ENCODE measurements around the gene TMEM89.

TMEM89 gene

DNA sequence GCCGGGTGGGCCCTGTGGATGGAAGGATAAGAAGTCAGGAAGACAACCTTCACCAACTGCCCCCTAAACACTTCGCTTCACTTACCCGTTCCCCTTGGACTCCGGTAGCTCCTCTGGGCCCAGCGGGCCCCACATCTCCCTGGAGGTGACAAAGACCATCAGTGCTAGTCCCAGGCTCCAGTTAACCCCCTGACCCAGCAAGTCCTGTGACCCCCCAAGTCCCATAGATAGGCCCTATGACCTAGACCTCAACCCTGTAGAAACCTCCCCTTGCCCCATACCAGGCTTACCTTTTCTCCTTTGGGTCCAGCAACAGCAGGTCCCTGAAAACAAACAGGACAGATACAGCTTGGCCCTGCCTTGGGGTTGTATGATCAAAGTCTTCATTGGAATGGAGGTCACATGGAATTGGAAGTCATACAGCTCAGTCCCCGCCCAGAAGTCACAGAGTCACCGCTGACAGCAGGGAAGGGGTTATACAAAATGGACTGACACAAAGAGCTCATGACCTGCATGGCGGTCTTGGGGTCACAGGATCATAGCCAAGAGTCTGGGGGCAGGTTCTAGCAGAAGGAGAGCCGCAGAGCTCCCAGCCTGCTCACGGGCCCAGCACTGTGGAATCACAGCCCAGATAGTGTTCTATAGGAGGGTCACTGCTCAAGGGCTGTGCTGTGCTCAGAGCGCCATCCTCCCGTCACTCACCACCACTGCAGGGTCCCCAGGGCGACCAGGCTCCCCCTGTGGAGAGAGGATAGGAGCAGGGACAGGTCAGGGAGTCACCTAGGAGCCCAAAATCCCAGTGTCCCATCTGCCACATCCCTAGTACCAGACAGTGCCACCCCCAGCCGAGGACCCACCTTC, 39.7 kb downstream of the TMEM89 start:
- no peak overlapping the region for H3K4me3 ChIP-seq (ENCODE audit: low read length)

DNA sequence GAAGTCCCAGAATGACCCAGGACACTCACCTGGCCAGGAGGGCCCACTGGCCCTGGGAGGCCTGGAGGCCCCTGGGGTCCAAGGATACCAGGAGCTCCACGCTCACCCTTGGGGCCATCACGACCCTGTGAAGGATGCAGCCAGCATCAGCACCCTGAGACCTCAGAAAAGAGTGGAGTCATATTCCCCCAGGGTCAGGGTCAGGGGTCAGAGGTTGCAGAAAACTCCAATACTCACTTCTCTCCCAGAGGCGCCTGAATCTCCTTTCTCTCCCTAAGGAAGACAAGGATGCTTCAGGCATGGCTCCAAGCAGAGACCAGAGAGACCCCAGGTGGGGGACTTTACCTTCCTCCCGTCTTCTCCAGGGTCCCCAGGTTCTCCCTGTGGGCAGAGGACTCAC, 44.9 kb downstream of the TMEM89 start:
- TF ChIP-seq, protein P1, sequence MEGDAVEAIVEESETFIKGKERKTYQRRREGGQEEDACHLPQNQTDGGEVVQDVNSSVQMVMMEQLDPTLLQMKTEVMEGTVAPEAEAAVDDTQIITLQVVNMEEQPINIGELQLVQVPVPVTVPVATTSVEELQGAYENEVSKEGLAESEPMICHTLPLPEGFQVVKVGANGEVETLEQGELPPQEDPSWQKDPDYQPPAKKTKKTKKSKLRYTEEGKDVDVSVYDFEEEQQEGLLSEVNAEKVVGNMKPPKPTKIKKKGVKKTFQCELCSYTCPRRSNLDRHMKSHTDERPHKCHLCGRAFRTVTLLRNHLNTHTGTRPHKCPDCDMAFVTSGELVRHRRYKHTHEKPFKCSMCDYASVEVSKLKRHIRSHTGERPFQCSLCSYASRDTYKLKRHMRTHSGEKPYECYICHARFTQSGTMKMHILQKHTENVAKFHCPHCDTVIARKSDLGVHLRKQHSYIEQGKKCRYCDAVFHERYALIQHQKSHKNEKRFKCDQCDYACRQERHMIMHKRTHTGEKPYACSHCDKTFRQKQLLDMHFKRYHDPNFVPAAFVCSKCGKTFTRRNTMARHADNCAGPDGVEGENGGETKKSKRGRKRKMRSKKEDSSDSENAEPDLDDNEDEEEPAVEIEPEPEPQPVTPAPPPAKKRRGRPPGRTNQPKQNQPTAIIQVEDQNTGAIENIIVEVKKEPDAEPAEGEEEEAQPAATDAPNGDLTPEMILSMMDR (IDR thresholded peaks at IDR 0.05; ENCODE audit: insufficient read depth, low read depth, low read length, missing control alignments): no peak
- DNase-seq (ENCODE audit: low read depth): no peak
- no peak overlapping the region for H3K4me3 ChIP-seq (ENCODE audit: low read length)

More for the DNA sequence above, 39.7 kb downstream of the TMEM89 start:
- DNase-seq (ENCODE audit: low read depth): no peak
- TF ChIP-seq, protein P1 (IDR thresholded peaks at IDR 0.05; ENCODE audit: insufficient read depth, low read depth, low read length, missing control alignments): no peak

DNA sequence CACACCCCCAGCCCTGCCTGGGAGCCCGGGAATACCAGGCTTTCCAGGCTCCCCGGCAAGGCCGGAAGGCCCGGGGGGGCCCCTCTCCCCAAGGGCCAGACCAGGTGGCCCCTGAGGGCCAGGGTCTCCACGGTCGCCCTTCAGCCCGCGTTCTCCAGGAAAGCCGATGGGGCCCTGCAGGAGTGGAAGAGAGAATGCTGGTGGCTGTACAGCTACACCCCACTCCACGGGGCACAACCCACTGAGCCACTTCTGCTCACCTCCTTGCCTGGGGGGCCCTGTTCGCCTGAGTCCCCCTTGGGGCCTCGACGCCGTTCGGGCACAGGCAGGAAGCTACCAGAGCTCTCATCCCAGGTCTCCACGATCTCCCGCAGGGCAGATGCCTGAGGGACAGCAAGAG, 46.2 kb downstream of the TMEM89 start:
- TF ChIP-seq, protein P1 (IDR thresholded peaks at IDR 0.05; ENCODE audit: insufficient read depth, low read depth, low read length, missing control alignments): no peak
- H3K4me3 ChIP-seq (ENCODE audit: low read length): no peak overlapping the region
- no peak for DNase-seq (ENCODE audit: low read depth)

DNA sequence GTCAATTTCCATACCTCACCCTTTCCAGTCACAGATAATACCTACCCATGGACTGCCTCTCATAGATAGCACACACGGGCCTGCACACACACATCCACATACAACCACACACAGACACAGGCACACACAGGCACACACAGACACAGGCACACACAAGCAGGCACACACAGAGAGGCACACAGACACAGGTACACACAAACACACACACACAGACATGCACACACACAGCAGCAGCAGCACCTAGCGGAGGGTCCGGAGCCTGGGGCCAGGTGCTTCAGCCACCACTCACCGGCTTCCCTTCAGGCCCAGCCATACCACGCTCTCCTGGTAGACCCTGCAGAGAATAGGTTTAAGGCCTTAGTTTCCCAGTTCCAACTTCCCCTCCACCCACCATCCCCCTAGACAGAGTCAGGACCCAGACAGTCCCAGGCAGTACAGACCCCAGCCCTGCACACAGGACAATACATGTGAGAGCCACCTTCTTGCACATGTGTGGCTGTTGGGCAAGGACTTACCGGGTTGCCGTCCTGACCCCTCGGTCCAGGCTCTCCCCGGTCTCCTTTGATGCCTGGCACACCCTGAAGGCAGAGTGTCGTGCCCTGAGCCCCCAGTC, 47.5 kb downstream of the TMEM89 start:
- DNase-seq (ENCODE audit: low read depth): no peak
- H3K4me3 ChIP-seq (ENCODE audit: low read length): no peak overlapping the region
- TF ChIP-seq, protein P1 (IDR thresholded peaks at IDR 0.05; ENCODE audit: insufficient read depth, low read depth, low read length, missing control alignments): no peak

DNA sequence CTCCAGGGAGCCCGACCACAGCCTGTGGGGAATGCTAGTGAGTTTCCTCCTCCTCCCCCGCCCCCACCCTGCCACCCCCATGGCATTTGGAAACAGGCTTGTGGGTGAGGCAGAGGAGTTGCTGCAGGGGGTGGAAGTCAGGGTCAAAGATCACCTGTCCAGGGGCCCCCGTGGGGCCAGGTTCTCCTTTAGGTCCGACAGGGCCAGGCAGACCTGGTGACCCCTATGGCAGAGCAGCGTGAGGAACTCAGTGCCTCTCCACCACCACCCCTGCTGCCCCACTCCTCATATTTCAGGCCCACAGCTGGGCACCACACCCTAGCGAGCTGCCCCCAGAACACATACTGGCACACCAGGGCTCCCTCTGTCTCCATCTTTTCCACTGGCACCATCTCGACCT, 49.1 kb downstream of the TMEM89 start:
- TF ChIP-seq, protein P1 (IDR thresholded peaks at IDR 0.05; ENCODE audit: insufficient read depth, low read depth, low read length, missing control alignments): no peak
- H3K4me3 ChIP-seq (ENCODE audit: low read length): no peak overlapping the region
- DNase-seq (ENCODE audit: low read depth): no peak

DNA sequence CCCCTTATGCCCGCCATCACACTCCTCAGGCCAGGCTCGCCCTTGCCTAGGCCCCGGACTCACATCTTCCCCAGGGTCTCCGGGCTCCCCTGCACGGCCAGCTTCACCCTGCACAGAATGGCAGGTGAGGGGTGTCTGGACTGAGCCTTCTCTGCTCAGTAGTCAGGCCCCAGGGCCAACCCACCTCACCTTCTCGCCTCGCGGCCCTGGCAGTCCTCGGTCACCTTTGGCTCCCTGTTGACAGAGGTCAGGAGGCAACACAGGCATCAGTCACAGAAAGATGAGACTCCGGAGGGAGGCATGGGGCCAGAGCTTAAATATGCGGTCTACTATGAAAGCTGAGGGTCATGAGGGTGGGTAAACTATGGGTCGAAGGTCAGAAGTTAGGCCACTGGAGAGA, 49.6 kb downstream of the TMEM89 start:
- TF ChIP-seq, protein P1 (IDR thresholded peaks at IDR 0.05; ENCODE audit: insufficient read depth, low read depth, low read length, missing control alignments): no peak
- DNase-seq (ENCODE audit: low read depth): no peak

More for the DNA sequence above, 49.6 kb downstream of the TMEM89 start:
- no peak overlapping the region for H3K4me3 ChIP-seq (ENCODE audit: low read length)
